C4-2B (cell line): ENCODE measurements around the gene COL4A5.
"Not testable (repeated sequence)": the region's sequence is repeated elsewhere in the genome, so short reads cannot be mapped to it uniquely, and the experiment has no call there.

Source experiments
- H3K27ac ChIP-seq: fragments of 450-650 bp; 2 replicates; pipeline ENCODE4 v1.5.1; 2017
- CTCF ChIP-seq: fragments of 450-650 bp; conservative IDR thresholded peaks from 2 replicates; pipeline ENCODE4 v1.5.1; 2017; ENCODE audit warnings: mild to moderate bottlenecking
- ZFX ChIP-seq: fragments of 450-650 bp; IDR thresholded peaks from 2 replicates; pipeline ENCODE4 v1.6.1; 2017

Gene COL4A5

GRCh38 chrX:108468486-108468885 is 28.8 kb downstream of the COL4A5 start:
- no peak overlapping the region for H3K27ac ChIP-seq
- TF ChIP-seq ZFX (no peak), CTCF (no peak)

DNA sequence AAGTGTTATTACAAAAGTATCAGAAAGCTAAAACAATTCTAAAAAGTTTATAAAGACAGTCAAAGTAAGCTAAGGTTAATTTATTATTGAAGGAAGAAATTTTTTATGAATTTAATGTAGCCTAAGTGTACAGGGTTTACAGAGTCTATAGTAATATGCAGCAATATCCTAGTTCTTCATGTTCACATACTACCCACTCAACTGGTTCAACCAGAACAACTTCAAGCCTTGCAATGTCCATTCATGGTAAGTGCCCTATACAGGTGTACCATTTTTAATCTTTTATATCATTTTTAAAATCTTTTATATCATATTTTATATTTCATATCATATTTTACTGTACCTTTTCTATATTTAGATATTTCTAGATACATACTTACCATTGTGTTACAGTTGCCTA is 34.3 kb downstream of the COL4A5 start:
- no peak overlapping the region for H3K27ac ChIP-seq
- TF ChIP-seq ZFX: no peak
- no peak for TF ChIP-seq CTCF

DNA sequence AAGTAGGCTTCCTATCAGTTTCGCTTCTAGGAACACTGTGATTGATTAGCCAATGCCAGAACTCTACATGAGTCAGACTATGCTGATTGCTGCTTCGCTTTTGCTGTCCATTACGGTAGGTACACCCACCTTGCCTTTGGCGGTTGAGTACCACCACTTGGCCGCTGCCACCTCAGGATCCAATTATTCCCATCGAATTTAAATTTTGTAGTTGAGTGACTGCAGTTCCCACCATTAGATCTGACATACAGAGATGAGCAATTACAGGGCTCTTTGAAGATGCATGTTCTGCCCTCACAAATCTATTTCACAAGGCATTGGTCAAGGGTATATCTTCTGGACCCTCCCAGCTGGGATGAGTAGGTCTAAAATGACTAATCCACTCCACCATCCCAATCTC is 41.9 kb downstream of the COL4A5 start:
- H3K27ac ChIP-seq: not testable (repeated sequence)

DNA sequence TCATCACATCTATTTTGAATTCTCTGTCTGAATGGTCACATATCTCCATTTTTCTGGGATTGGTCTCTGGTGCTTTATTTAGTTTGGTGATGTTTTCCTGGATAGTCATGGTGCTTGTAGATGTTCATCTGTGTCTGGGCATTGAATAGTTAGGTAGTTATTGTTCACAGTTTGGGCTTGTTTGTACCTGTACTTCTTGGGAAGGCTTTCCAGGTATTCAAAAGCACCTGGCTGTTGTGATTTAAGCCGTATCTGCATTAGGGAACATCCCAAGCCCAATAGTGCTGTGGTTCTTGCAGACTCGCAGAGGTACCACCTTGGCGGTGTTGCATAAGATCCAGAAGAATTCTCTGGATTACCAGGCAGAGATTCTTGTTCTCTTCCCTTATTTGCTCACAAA is 44.6 kb downstream of the COL4A5 start:
- H3K27ac ChIP-seq: no peak overlapping the region
- no peak for TF ChIP-seq ZFX
- TF ChIP-seq CTCF: no peak

DNA sequence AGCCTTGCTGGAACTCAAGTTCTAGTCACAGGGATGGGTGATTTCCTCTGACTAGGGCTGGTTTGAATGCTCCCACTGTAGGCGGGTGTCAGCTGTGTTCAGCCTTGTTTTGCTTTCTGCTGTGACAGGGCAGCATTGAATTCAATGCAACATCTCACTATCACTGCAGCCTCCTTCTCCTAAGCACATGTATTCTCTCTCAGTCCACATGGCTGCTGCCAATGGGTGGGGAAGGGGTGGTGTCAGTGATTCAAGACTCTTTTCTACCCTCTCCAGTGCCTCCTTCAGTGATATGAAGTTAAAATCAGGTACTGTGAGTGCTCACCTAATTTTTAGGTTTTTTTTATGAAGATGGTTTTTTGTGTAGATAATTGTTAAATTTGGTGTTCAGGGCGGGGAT is 46.3 kb downstream of the COL4A5 start:
- TF ChIP-seq ZFX: no peak
- TF ChIP-seq CTCF: no peak

GRCh38 chrX:108494406-108495090 is 54.9 kb downstream of the COL4A5 start:
- TF ChIP-seq CTCF (no peak), ZFX (no peak)
- no peak overlapping the region for H3K27ac ChIP-seq

More for the DNA sequence above, 46.3 kb downstream of the COL4A5 start:
- no peak overlapping the region for H3K27ac ChIP-seq

GRCh38 chrX:108511721-108512120 is 72.1 kb downstream of the COL4A5 start:
- no peak overlapping the region for H3K27ac ChIP-seq
- TF ChIP-seq ZFX (no peak), CTCF (no peak)

- TF ChIP-seq CTCF (no peak), ZFX (no peak)
- H3K27ac ChIP-seq: peak overlapping the region; percentile 64; the same call in 1 of the 2 replicates
These were observed 76.5 kb downstream of the COL4A5 start for GRCh38 chrX:108516184-108516583.
